CD4-positive, alpha-beta T cell (primary cell): Measurements from ENCODE around the gene UNC79. TPM values are rescaled to one million over a fixed set of nuclear protein-coding genes. Genes with fewer than 3 reads are reported as not detected.

Experiments used
- ATAC-seq: fragments of 200-7000 bp; cut with Tn5 transposase; one replicate; pipeline ENCODE4 v1.10.0; 2022; ENCODE audit warnings: mild to moderate bottlenecking; ENCODE audit not compliant: poor library complexity
- CTCF ChIA-PET: fragments of 350-600 bp; sonication (Branson Sonifier 250); formaldehyde crosslinking; loops from one replicate; lab custom pipeline; 2021; ENCODE audit warnings: antibody characterized with exemption, inconsistent platforms; lab: Charles Lee
- POLR2A ChIA-PET: fragments of 350-600 bp; sonication (Branson Sonifier 250); formaldehyde crosslinking; loops from one replicate; lab custom pipeline; 2021; ENCODE audit warnings: antibody characterized with exemption, inconsistent platforms; lab: Charles Lee
- DNase-seq, 14 experiments: peaks; one replicate each; pipeline ENCODE4 v3.0.0-alpha.2; 2013 to 2020; ENCODE audit warnings: mixed read lengths in 2 of 14
- H3K27ac ChIP-seq, 2 donors: one replicate each; pipeline versions ENCODE4 v1.5.1 to v1.7.0; 2013; ENCODE audit warnings: low read length in 2 of 2, low read depth in 1 of 2, mild to moderate bottlenecking in 1 of 2
- H3K27me3 ChIP-seq, 2 experiments: 1 replicate in 1 of 2; 2 replicates in 1 of 2; pipeline versions ENCODE4 v1.6.1 to v1.7.0; 2013; ENCODE audit warnings: low read length in 2 of 2, control low read depth in 1 of 2, mild to moderate bottlenecking in 1 of 2, moderate library complexity in 1 of 2; ENCODE audit not compliant: insufficient read depth in 2 of 2, control insufficient read depth in 1 of 2
- H3K36me3 ChIP-seq: one replicate; pipeline ENCODE4 v1.6.1; 2013; ENCODE audit warnings: low read length, control low read depth; ENCODE audit not compliant: insufficient read depth
- H3K4me1 ChIP-seq: one replicate; pipeline ENCODE4 v1.6.1; 2013; ENCODE audit warnings: low read length, control low read depth; ENCODE audit not compliant: insufficient read depth
- H3K4me3 ChIP-seq: one replicate; pipeline ENCODE4 v1.5.1; 2013; ENCODE audit warnings: mild to moderate bottlenecking, low read length, moderate library complexity
- H3K9me3 ChIP-seq, 2 experiments: 1 replicate in 1 of 2; 2 replicates in 1 of 2; pipeline versions ENCODE4 v1.6.1 to v1.7.0; 2013; ENCODE audit warnings: low read length in 2 of 2, mild to moderate bottlenecking in 2 of 2, control low read depth in 1 of 2, moderate library complexity in 1 of 2; ENCODE audit not compliant: control insufficient read depth in 1 of 2, insufficient read depth in 1 of 2
- H3K27ac Mint-ChIP-seq: one replicate; pipeline ENCODE4 v1.8.0; 2020; ENCODE audit warnings: mixed read lengths
- H3K27me3 Mint-ChIP-seq: one replicate; pipeline ENCODE4 v1.8.0; 2021; ENCODE audit warnings: mixed read lengths
- H3K36me3 Mint-ChIP-seq: one replicate; pipeline ENCODE4 v1.8.0; 2021; ENCODE audit warnings: low read depth, mixed read lengths
- H3K4me1 Mint-ChIP-seq: one replicate; pipeline ENCODE4 v1.8.0; 2021; ENCODE audit warnings: low read depth, mixed read lengths
- H3K4me3 Mint-ChIP-seq: one replicate; pipeline ENCODE4 v1.8.0; 2020; ENCODE audit warnings: mild to moderate bottlenecking, mixed read lengths
- H3K9me3 Mint-ChIP-seq: one replicate; pipeline ENCODE4 v1.8.0; 2020; ENCODE audit warnings: mixed read lengths
- CTCF ChIP-seq: fragments of 200-600 bp; IDR thresholded peaks from one replicate; pipeline ENCODE4 v1.8.0; 2022; ENCODE audit warnings: antibody characterized with exemption, mild to moderate bottlenecking
- intact Hi-C, 2 experiments: fragments of 100-400 bp; cut with DNase I in 1 of 2; cut with micrococcal nuclease in 1 of 2; formaldehyde crosslinking; loops; one replicate each; pipeline versions ENCODE4 v1.15.1 to v1.9.0; 2023 to 2025; cut with DNase I, micrococcal nuclease
- total RNA-seq, 174 experiments: library from RNA in 2 of 174; stranded (reverse) in 2 of 174; gene quantifications; one replicate each; pipeline ENCODE4 v1.2.3 and lab custom pipeline; 2021 to 2026

Gene UNC79
- total RNA-seq, 2 experiments from 2014 or later: not detected

DNA sequence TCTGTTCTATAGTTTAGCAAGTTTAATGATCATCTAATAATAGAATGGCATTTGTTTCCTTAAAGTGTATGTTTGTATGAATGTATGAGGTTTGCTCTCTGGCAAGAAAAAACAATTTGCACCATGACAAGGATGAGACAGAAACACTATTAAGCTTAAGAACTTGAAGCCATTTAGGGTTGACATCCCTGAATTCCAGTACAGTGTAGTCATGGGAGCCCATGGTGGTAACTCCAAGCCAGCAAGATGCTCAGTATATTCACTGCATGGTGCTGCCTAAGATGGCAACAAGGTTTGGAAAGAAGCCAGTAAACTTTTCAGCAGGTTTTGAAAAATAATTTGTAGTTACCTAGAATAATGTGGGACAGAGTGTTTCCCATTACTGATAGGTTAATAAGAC lies 198.9 kb downstream of the UNC79 start:
- intact Hi-C loops: no loop called here
- no peak overlapping the region for H3K27ac ChIP-seq
- H3K27ac Mint-ChIP-seq: no peak overlapping the region
- TF ChIP-seq CTCF: no peak
- H3K4me1 Mint-ChIP-seq: no peaks in the 10 kb centered on the region
- H3K36me3 ChIP-seq: no peaks in the 10 kb centered on the region
- H3K9me3 Mint-ChIP-seq: no peaks in the 10 kb centered on the region
- peaks cover 0 to 5% of the 10 kb centered on the region in 2 experiments for H3K27me3 ChIP-seq
- ATAC-seq: no peak
- ChIA-PET POLR2A (no interaction called here), CTCF (no interaction called here)
- peaks cover 43% of the 10 kb centered on the region for H3K27me3 Mint-ChIP-seq
- H3K9me3 ChIP-seq: no peaks in the 10 kb centered on the region
- no peak overlapping the region for H3K4me3 ChIP-seq
- DNase-seq: no peak
- H3K36me3 Mint-ChIP-seq: no peaks in the 10 kb centered on the region
- H3K4me1 ChIP-seq: no peaks in the 10 kb centered on the region
- H3K4me3 Mint-ChIP-seq: no peak overlapping the region

DNA sequence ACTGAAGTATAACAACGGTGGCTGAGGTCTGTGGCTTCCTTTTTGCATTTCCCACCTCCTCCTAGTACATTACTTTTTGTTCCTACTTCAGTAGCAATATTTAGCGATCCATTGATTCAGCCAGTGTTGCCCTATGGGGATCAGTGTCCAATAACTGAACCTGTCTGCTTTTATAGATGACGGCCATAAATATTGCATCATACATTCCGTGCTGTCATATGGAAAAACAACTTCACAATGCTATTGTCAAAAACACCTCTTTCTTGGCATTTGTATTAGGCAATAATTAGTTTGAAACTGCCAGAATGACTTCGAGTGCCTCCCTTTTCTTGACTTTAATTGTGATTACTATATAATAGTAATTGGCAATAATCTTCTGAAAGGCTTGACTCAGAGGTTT lies 208.1 kb downstream of the UNC79 start:
- intact Hi-C loops: no loop called here
- Histone ChIP-seq H3K4me1 (no peaks in the 10 kb centered on the region), H3K4me3 (no peak overlapping the region), H3K27me3 (peaks cover 6 to 12% of the 10 kb centered on the region in 2 experiments), H3K27ac (no peak overlapping the region), H3K9me3 (no peaks in the 10 kb centered on the region), H3K36me3 (no peaks in the 10 kb centered on the region)
- DNase-seq (no peak), ATAC-seq (no peak)
- H3K4me1 Mint-ChIP-seq: no peaks in the 10 kb centered on the region
- H3K27me3 Mint-ChIP-seq: peaks cover 69% of the 10 kb centered on the region
- H3K27ac Mint-ChIP-seq: no peak overlapping the region
- TF ChIP-seq CTCF: no peak
- H3K36me3 Mint-ChIP-seq: no peaks in the 10 kb centered on the region
- no peaks in the 10 kb centered on the region for H3K9me3 Mint-ChIP-seq
- CTCF ChIA-PET: no interaction called here
- H3K4me3 Mint-ChIP-seq: no peak overlapping the region
- POLR2A ChIA-PET: no interaction called here

DNA sequence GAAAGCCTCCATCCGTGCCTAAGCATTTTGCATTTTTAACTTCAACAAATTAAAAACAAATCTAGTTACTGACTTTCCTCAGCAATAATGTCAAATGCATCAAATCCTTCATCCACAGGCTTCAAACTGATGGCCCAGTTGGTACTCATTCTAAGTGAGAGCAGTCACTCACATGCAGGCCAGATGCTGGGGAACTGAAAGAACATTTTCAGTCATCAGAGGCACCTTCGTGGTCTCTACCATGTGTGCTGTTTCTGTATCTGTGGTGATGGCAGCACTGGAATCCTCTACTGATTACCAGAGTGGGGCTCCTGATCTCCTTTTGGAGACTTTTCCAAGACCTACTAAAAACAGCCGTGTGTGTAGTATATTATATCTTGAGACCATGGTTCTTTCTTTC lies 212.4 kb downstream of the UNC79 start:
- H3K27ac Mint-ChIP-seq: no peak overlapping the region
- H3K9me3 Mint-ChIP-seq: no peaks in the 10 kb centered on the region
- Histone ChIP-seq H3K36me3 (no peaks in the 10 kb centered on the region), H3K27ac (no peak overlapping the region), H3K9me3 (no peaks in the 10 kb centered on the region), H3K27me3 (peaks cover 6 to 28% of the 10 kb centered on the region in 2 experiments), H3K4me1 (no peaks in the 10 kb centered on the region), H3K4me3 (no peak overlapping the region)
- intact Hi-C loops: no loop called here
- H3K36me3 Mint-ChIP-seq: no peaks in the 10 kb centered on the region
- H3K4me3 Mint-ChIP-seq: no peak overlapping the region
- no peak for TF ChIP-seq CTCF
- ChIA-PET POLR2A (no interaction called here), CTCF (no interaction called here)
- DNase-seq: no peak
- no peak for ATAC-seq
- H3K4me1 Mint-ChIP-seq: no peaks in the 10 kb centered on the region
- peaks cover 67% of the 10 kb centered on the region for H3K27me3 Mint-ChIP-seq
